AG04449 (cell line): ENCODE data around the gene SDK1.

ENCODE experiments used
- CTCF ChIA-PET: fragments of 350-600 bp; formaldehyde crosslinking; extraction: SDS; loops from one replicate; lab custom pipeline; 2021; ENCODE audit warnings: antibody characterized with exemption; lab: Yijun Ruan, JAX
- POLR2A ChIA-PET: fragments of 400-600, 350-600 bp; formaldehyde crosslinking; extraction: SDS; loops from one replicate; lab custom pipeline; 2020; ENCODE audit warnings: antibody characterized with exemption, inconsistent platforms; lab: Yijun Ruan, JAX
- DNase-seq: peaks from one replicate; pipeline ENCODE4 v3.0.0-alpha.2; 2010; ENCODE audit warnings: low read depth, low spot score
- H3K4me3 ChIP-seq: 2 replicates; pipeline ENCODE4 v1.5.1; 2011; ENCODE audit warnings: low read depth, mild to moderate bottlenecking, control low read depth, low read length
- CTCF ChIP-seq: IDR thresholded peaks from one replicate; pipeline ENCODE4 v1.5.1; 2011; ENCODE audit warnings: mild to moderate bottlenecking, moderate library complexity, low read length, control low read depth, inconsistent platforms; ENCODE audit not compliant: insufficient read depth; ENCODE audit errors: missing control alignments

SDK1 gene

GRCh38 chr7:3551536-3551935 lies 250.5 kb downstream of the SDK1 start:
- DNase-seq: no peak
- ChIA-PET CTCF (no interaction called here), POLR2A (no interaction called here)
- TF ChIP-seq CTCF: no peak
- no peak overlapping the region for H3K4me3 ChIP-seq

- no peak overlapping the region for H3K4me3 ChIP-seq
- no peak for TF ChIP-seq CTCF
- ChIA-PET CTCF (no interaction called here), POLR2A (no interaction called here)
- no peak for DNase-seq
Observed at GRCh38 chr7:3552499-3552898, 251.4 kb downstream of the SDK1 start.

GRCh38 chr7:3558400-3558799 lies 257.3 kb downstream of the SDK1 start:
- no peak for DNase-seq
- H3K4me3 ChIP-seq: no peak overlapping the region
- no peak for TF ChIP-seq CTCF
- CTCF ChIA-PET: no interaction called here
- POLR2A ChIA-PET: no interaction called here

GRCh38 chr7:3559278-3559677 lies 258.2 kb downstream of the SDK1 start:
- H3K4me3 ChIP-seq: no peak overlapping the region
- ChIA-PET CTCF (no interaction called here), POLR2A (no interaction called here)

GRCh38 chr7:3560495-3560894 lies 259.4 kb downstream of the SDK1 start:
- POLR2A ChIA-PET: no interaction called here
- no peak for DNase-seq
- no peak for TF ChIP-seq CTCF

More at GRCh38 chr7:3559278-3559677, 258.2 kb downstream of the SDK1 start:
- peak; percentile 24 for DNase-seq
- no peak for TF ChIP-seq CTCF

GRCh38 chr7:3561932-3562331 lies 260.9 kb downstream of the SDK1 start:
- ChIA-PET CTCF (no interaction called here), POLR2A (no interaction called here)
- no peak for DNase-seq
- no peak for TF ChIP-seq CTCF
- no peak overlapping the region for H3K4me3 ChIP-seq

More at GRCh38 chr7:3560495-3560894, 259.4 kb downstream of the SDK1 start:
- CTCF ChIA-PET: no interaction called here
- no peak overlapping the region for H3K4me3 ChIP-seq
